SK-N-SH (cell line): ENCODE measurements around the gene MTCL1.

Experiments
- EZH2phosphoT487 ChIP-seq: fragments of 200-600 bp; sonication (generic); IDR thresholded peaks from 2 replicates; pipeline ENCODE4 v1.6.1; 2017; ENCODE audit warnings: low read depth, mixed run types, mild to moderate bottlenecking, antibody characterized with exemption, moderate library complexity, borderline replicate concordance
- NFIC ChIP-seq: IDR thresholded peaks from 2 replicates; pipeline ENCODE4 v1.4.0; 2012; ENCODE audit warnings: borderline replicate concordance
- POLR2AphosphoS5 ChIP-seq: IDR thresholded peaks from 2 replicates; pipeline ENCODE4 v1.6.1; 2012; ENCODE audit warnings: low read depth, low read length
- YY1 ChIP-seq: IDR thresholded peaks from 2 replicates; pipeline ENCODE4 v1.4.0; 2012; ENCODE audit warnings: low read depth, mild to moderate bottlenecking
- TF ChIP-seq, protein P1 (sequence below): fragments of 200-600 bp; sonication (generic); IDR thresholded peaks from 2 replicates; pipeline ENCODE4 v1.6.1; 2017; ENCODE audit warnings: antibody characterized with exemption, mild to moderate bottlenecking, moderate library complexity

- no peak for TF ChIP-seq YY1
- TF ChIP-seq, protein P1, sequence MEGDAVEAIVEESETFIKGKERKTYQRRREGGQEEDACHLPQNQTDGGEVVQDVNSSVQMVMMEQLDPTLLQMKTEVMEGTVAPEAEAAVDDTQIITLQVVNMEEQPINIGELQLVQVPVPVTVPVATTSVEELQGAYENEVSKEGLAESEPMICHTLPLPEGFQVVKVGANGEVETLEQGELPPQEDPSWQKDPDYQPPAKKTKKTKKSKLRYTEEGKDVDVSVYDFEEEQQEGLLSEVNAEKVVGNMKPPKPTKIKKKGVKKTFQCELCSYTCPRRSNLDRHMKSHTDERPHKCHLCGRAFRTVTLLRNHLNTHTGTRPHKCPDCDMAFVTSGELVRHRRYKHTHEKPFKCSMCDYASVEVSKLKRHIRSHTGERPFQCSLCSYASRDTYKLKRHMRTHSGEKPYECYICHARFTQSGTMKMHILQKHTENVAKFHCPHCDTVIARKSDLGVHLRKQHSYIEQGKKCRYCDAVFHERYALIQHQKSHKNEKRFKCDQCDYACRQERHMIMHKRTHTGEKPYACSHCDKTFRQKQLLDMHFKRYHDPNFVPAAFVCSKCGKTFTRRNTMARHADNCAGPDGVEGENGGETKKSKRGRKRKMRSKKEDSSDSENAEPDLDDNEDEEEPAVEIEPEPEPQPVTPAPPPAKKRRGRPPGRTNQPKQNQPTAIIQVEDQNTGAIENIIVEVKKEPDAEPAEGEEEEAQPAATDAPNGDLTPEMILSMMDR, result no peak
- TF ChIP-seq POLR2AphosphoS5, result no peak
- TF ChIP-seq EZH2phosphoT487, result no peak
- TF ChIP-seq NFIC, result no peak
Observed at GRCh38 chr18:8849696-8850095, 144.3 kb downstream of the MTCL1 start.
